ENCODE results near the gene ARMC7. TPM values are rescaled to one million over a fixed set of nuclear protein-coding genes. Genes with fewer than 3 reads are reported as not detected.

ARMC7 gene
- total RNA-seq, 2 experiments from 2014 or later = 16.2 to 17.6 TPM

GRCh38 chr17:75084039-75084660 lies 25.6 kb upstream of the ARMC7 start:
- ATAC-seq (ENCODE audit: low read depth) (peak; percentile 27), DNase-seq (no peak)
- Mint-ChIP-seq H3K27ac (peak overlapping the region; percentile 80), H3K36me3 (no peaks in the 10 kb centered on the region), H3K4me1 (peaks cover 19% of the 10 kb centered on the region), H3K27me3 (no peaks in the 10 kb centered on the region), H3K9me3 (no peaks in the 10 kb centered on the region), H3K4me3 (peak overlapping the region; percentile 25)
- POLR2A ChIA-PET = interaction anchor here (0.6 kb wide), 1 partner anchor 95 kb away, joined by 3 read pairs; no protein-coding TSS in a partner anchor

DNA sequence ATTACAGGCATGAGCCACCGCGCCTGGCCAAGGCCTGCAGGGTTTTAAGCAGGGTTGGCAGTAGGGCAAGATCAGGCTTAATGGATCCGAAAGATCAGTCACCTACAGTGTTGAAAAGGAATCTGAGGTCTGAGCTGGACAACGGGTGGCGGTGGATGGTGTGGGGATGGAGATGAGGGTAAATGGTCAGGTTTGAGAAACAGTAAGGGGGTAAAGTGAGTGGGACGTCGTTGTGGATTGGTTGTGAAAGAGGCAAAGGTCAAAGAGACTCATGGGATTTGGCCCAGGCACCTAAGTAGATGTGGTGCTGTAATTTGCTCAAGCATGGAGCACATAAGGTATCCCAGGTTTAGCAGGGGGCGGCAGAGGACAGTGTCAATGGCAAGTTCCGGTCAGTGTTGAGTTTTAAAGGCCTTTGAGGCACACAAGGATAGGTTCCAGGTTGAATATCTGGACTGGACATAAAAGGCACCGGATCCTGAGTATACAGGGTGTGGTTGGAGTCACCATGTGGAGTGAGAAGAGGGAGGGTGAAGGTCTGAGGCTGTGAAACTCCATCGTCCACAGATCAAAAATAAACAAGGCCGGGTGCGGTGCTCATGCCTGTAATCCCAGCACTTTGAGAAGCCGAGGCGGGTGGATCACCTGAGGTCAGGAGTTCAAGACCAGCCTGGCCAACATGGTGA lies 23.1 kb upstream of the ARMC7 start:
- POLR2A ChIA-PET = interaction anchor here (1.9 to 2.4 kb wide), 2 partner anchors 10 to 23 kb away, joined by 7 to 13 read pairs; partner anchors contain the start of gene ARMC7
- no peak for DNase-seq
- Mint-ChIP-seq H3K4me1 (peaks cover 28% of the 10 kb centered on the region), H3K36me3 (no peaks in the 10 kb centered on the region), H3K27me3 (no peaks in the 10 kb centered on the region), H3K4me3 (peak overlapping the region; percentile 10), H3K9me3 (no peaks in the 10 kb centered on the region), H3K27ac (peak overlapping the region; percentile 56)
- ATAC-seq (ENCODE audit: low read depth) = no peak

DNA sequence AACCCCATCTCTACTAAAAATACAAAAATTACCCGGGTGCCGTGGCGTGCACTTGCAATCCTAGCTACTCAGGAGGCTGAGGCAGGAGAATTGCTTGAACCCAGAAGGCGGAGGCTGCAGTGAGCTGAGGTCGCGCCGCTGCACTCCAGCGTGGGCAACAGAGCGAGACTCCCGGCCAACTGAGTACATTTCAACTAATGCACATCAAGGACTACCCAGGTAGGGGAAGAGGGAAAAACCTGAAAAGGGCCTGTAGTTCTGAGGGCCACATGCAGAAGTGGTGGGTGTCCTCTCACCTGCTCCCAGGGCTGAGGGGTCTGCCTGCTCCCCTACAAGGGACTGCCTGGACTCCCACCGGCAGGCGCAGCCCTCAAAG lies 22.6 kb upstream of the ARMC7 start:
- peaks cover 30% of the 10 kb centered on the region for H3K4me1 Mint-ChIP-seq
- peak; percentile 1 for ATAC-seq (ENCODE audit: low read depth)
- H3K36me3 Mint-ChIP-seq = no peaks in the 10 kb centered on the region
- H3K4me3 Mint-ChIP-seq = peak overlapping the region; percentile 76
- no peaks in the 10 kb centered on the region for H3K27me3 Mint-ChIP-seq
- no peak for DNase-seq
- H3K9me3 Mint-ChIP-seq = no peaks in the 10 kb centered on the region
- H3K27ac Mint-ChIP-seq = peak overlapping the region; percentile 70
- POLR2A ChIA-PET = interaction anchor here (0.9 to 2.4 kb wide), 8 partner anchors 10 to 184 kb away, joined by 3 to 13 read pairs (median 4); partner anchors contain the start of genes ARMC7, CDR2L and MIF4GD

DNA sequence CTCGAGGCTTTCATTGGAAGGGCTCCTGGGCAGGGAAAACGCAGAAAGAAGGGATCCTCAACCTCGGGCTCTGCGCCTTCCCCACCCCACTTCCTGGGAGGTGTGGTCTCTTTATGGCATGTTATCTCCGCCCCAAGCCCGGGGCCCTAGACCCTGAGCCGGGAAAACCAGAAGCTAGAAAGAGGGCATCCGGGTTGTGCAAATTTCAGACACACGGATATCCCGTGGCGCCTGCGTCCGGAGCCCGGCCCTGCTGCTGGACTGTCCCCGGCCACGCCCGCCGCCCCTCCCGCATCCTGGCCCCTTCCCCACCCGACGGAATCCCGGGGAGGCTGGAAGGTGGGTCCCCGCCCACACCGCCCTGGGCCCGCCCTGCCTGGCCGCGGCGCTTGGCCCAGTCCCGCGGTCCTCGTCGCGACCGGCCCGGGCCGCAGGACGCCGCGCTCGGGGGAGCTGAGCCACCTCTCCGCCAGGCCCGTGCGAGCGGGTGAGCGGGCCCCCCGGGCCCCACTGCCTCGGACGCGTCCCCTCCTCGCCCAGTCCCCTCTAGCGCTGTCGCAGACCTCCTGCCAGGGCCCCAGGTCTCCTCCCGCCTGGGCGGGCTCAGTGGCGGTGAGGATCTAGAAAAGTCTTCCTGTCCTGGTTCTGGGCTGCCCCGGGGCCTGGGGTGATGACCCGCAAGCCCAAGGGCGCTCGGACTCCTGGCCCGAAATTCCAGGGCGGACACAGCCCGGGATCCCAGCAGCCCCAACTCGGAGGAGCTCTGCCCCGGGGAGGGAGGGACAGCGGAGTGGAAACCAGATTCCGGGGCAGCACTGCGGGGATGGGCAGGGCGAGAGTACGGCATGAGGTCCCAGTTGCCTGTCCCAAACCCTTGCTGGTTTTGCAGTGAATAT lies 22.0 kb upstream of the ARMC7 start, which contains the start of gene SLC16A5:
SLC16A5 (plus strand) TSS at position 397 of the 896 bp plus-strand sequence. CDS start 5,683 bp downstream, outside the sequence.
- H3K9me3 Mint-ChIP-seq = no peaks in the 10 kb centered on the region
- no peaks in the 10 kb centered on the region for H3K36me3 Mint-ChIP-seq
- peak within 1 kb of the TSS; percentile 83 for H3K27ac Mint-ChIP-seq
- POLR2A ChIA-PET = interaction anchor here (0.6 to 2.4 kb wide), 15 partner anchors 9 to 198 kb away, joined by 3 to 13 read pairs (median 3); partner anchors contain the start of genes ARMC7, ATP5PD, CDR2L and KCTD2
- H3K27me3 Mint-ChIP-seq = no peaks in the 10 kb centered on the region
- peak; percentile 68 for ATAC-seq (ENCODE audit: low read depth)
- DNase-seq = peak; percentile 70
- peaks cover 32% of the 10 kb centered on the region for H3K4me1 Mint-ChIP-seq
- peak within 1 kb of the TSS; percentile 82 for H3K4me3 Mint-ChIP-seq

DNA sequence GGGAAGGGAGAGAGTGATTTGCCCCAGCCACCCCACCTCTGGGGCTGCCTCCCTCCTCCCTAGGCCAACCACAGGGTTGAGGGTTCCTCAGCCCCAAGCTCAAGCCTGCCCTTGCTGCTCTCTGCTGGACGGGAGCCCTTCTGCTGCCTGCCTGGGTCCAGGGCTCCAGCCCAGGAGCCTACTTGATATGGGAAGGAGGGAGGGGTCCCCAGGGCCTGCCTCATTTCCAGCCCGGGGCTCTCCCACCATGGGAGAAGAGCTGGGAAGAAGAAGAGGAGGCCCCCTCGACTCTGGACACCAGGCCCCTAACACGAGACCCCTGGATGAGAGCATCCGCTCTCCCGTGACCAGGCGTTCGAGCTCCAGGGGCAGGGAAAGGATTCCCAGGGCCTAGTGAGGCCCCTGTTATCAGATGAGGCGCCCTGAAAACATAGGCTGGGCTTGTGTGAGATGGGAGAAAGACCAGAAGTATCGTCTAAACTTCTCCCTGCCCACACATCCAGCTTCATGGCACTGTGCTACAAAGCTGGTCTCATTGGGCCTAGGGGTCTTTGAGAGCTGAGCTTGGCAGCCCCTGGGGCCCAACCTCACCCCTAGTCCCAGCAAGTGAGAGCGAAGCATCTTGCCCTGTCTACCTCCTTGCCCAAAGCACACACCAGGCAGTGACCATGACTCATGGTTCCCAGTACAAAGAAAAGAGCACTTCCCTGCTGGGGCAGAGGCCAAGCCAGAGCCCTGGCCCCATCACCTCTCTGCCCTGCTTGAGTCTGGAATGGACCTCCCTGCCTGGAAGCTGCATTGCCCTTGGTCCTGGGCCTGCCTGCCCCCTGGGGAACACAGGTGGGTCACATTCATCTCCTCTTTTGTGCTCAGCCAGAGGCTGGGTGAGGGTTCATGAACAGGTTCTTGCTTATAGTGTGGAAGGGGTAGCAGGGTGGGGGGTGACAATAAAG lies 21.0 kb upstream of the ARMC7 start:
- peak overlapping the region; percentile 83 for H3K27ac Mint-ChIP-seq
- DNase-seq (no peak), ATAC-seq (ENCODE audit: low read depth) (peak; percentile 5)
- POLR2A ChIA-PET = interaction anchor here (0.6 to 2.4 kb wide), 11 partner anchors 8 to 318 kb away, joined by 3 to 13 read pairs (median 3); partner anchors contain the start of genes ARMC7, ATP5PD and KCTD2
- no peaks in the 10 kb centered on the region for H3K9me3 Mint-ChIP-seq
- H3K4me3 Mint-ChIP-seq = peak overlapping the region; percentile 82
- peaks cover 31% of the 10 kb centered on the region for H3K4me1 Mint-ChIP-seq
- no peaks in the 10 kb centered on the region for H3K27me3 Mint-ChIP-seq
- H3K36me3 Mint-ChIP-seq = no peaks in the 10 kb centered on the region

GRCh38 chr17:75090871-75091854 lies 18.6 kb upstream of the ARMC7 start:
- ATAC-seq (ENCODE audit: low read depth) (no peak), DNase-seq (no peak)
- H3K36me3 Mint-ChIP-seq = no peaks in the 10 kb centered on the region
- POLR2A ChIA-PET = interaction anchor here (0.5 to 1.3 kb wide), 3 partner anchors 10 to 18 kb away, joined by 3 to 5 read pairs (median 3); partner anchors contain the start of gene ARMC7
- H3K4me1 Mint-ChIP-seq = peaks cover 23% of the 10 kb centered on the region
- H3K4me3 Mint-ChIP-seq = no peak overlapping the region
- no peaks in the 10 kb centered on the region for H3K27me3 Mint-ChIP-seq
- H3K27ac Mint-ChIP-seq = peak overlapping the region; percentile 15
- H3K9me3 Mint-ChIP-seq = no peaks in the 10 kb centered on the region

DNA sequence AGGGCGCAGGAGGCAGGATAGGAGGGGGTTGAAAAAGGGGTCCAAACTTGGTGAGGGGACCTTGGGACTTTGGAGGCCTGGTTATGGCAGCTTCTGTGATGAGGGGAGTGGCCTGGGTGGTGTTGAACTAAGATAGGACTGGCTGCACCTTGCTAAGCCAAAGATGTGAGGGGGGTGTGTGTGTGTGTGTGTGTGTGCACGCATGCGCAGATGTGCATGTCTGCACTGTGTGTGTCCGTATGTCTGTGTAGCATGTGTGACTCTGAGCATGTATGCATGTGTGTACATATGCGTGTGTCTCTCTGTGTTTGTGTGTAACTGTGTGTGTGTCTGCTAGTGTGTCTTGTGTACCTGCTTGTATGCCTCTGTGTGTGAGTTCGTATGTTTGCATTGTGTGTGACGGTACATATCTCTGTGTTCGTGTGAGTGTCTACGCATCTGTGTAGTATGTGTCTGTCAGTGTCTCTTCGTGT lies 17.9 kb upstream of the ARMC7 start:
- ATAC-seq (ENCODE audit: low read depth) (no peak), DNase-seq (no peak)
- no peak overlapping the region for H3K4me3 Mint-ChIP-seq
- H3K4me1 Mint-ChIP-seq = peaks cover 22% of the 10 kb centered on the region
- H3K27ac Mint-ChIP-seq = no peak overlapping the region
- POLR2A ChIA-PET = interaction anchor here (1.2 kb wide), 1 partner anchor 18 kb away, joined by 3 read pairs; no protein-coding TSS in a partner anchor
- H3K9me3 Mint-ChIP-seq = no peaks in the 10 kb centered on the region
- H3K27me3 Mint-ChIP-seq = no peaks in the 10 kb centered on the region
- H3K36me3 Mint-ChIP-seq = no peaks in the 10 kb centered on the region

GRCh38 chr17:75093548-75094158 lies 16.1 kb upstream of the ARMC7 start:
- no peaks in the 10 kb centered on the region for H3K27me3 Mint-ChIP-seq
- no peak overlapping the region for H3K4me3 Mint-ChIP-seq
- no peak overlapping the region for H3K27ac Mint-ChIP-seq
- POLR2A ChIA-PET = no interaction called here
- peaks cover 15% of the 10 kb centered on the region for H3K4me1 Mint-ChIP-seq
- no peaks in the 10 kb centered on the region for H3K9me3 Mint-ChIP-seq
- DNase-seq (no peak), ATAC-seq (ENCODE audit: low read depth) (no peak)
- H3K36me3 Mint-ChIP-seq = no peaks in the 10 kb centered on the region

DNA sequence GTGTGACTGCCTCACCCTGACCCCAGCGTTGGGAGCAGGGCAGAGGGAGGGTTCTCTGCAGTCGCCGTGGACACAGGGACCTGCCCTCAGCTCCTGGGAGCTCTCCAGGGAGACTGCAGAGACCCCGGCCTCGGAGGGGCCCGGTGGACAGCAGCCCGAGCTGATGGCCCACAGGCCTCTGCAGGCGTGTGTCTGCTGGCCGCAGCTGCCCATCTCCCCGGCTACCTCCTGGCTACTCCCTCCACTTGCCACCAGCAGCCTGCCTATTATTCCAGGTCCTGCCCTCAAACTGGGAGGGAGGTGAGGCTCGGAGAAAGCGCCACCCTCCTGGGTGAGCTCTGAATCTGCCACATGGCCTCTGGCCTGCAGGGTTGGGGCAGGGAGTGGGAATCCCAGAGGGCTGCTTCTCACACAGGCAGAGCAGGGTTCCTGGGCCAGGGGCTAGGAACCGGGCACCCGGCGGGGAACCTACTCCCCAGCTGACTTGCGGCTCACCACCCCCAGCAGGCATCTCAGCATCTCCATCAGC lies 14.8 kb upstream of the ARMC7 start:
- no peak overlapping the region for H3K4me3 Mint-ChIP-seq
- POLR2A ChIA-PET = no interaction called here
- no peaks in the 10 kb centered on the region for H3K27me3 Mint-ChIP-seq
- peaks cover 7% of the 10 kb centered on the region for H3K4me1 Mint-ChIP-seq
- ATAC-seq (ENCODE audit: low read depth) = no peak
- H3K27ac Mint-ChIP-seq = no peak overlapping the region
- no peaks in the 10 kb centered on the region for H3K36me3 Mint-ChIP-seq
- no peaks in the 10 kb centered on the region for H3K9me3 Mint-ChIP-seq
- DNase-seq = no peak

DNA sequence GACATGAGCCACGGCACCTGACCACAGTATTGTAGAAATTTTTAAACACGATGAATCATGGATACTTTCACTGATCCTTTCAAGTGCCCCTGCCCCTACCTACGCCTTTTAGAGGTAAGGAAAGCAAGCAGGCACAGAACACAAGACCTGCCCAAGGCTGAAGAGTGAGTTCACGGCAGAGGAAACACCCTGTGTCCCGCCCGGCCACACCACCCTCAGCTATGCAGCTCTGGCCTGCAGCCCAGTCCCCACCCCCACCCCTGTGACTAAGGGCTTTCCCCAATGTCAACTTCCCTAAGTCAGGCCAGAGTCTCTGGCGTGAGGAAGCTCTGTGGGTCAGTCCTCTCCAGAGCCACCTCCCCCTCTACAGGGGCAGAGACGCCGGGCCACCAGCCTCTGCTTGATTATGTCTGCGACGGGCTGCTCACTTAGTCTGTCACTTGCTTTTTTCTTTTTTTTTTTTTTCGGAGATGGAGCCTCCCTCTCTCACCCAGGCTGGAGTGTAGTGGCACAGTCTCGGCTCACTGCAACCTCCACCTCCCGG lies 13.6 kb upstream of the ARMC7 start:
- Mint-ChIP-seq H3K4me1 (peaks cover 4% of the 10 kb centered on the region), H3K27ac (no peak overlapping the region)
- POLR2A ChIA-PET = no interaction called here

More for the DNA sequence above, 13.6 kb upstream of the ARMC7 start:
- H3K27me3 Mint-ChIP-seq = no peaks in the 10 kb centered on the region
- DNase-seq = no peak
- H3K36me3 Mint-ChIP-seq = no peaks in the 10 kb centered on the region
- H3K9me3 Mint-ChIP-seq = no peaks in the 10 kb centered on the region
- no peak overlapping the region for H3K4me3 Mint-ChIP-seq
- no peak for ATAC-seq (ENCODE audit: low read depth)

Data from activated naive CD8-positive, alpha-beta T cell treated with anti-CD3 and anti-CD28 coated beads, Interleukin-2, amount 10 ng/mL, durations not matched to agents 7 days and 5 days (primary cell).